ENCODE results near the gene GPBP1. TPM values are rescaled to one million over a fixed set of nuclear protein-coding genes. Genes with fewer than 3 reads are reported as not detected.

Gene GPBP1, protein sequence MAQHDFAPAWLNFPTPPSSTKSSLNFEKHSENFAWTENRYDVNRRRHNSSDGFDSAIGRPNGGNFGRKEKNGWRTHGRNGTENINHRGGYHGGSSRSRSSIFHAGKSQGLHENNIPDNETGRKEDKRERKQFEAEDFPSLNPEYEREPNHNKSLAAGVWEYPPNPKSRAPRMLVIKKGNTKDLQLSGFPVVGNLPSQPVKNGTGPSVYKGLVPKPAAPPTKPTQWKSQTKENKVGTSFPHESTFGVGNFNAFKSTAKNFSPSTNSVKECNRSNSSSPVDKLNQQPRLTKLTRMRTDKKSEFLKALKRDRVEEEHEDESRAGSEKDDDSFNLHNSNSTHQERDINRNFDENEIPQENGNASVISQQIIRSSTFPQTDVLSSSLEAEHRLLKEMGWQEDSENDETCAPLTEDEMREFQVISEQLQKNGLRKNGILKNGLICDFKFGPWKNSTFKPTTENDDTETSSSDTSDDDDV
- 63.0 TPM for total RNA-seq
- long read RNA-seq, full-length matches to known transcripts: 62 of 112 reads
- long read RNA-seq, partial matches to known transcripts: 4 of 112 reads
- long read RNA-seq, other reads (novel, unspliced or antisense): 46 of 112 reads

DNA sequence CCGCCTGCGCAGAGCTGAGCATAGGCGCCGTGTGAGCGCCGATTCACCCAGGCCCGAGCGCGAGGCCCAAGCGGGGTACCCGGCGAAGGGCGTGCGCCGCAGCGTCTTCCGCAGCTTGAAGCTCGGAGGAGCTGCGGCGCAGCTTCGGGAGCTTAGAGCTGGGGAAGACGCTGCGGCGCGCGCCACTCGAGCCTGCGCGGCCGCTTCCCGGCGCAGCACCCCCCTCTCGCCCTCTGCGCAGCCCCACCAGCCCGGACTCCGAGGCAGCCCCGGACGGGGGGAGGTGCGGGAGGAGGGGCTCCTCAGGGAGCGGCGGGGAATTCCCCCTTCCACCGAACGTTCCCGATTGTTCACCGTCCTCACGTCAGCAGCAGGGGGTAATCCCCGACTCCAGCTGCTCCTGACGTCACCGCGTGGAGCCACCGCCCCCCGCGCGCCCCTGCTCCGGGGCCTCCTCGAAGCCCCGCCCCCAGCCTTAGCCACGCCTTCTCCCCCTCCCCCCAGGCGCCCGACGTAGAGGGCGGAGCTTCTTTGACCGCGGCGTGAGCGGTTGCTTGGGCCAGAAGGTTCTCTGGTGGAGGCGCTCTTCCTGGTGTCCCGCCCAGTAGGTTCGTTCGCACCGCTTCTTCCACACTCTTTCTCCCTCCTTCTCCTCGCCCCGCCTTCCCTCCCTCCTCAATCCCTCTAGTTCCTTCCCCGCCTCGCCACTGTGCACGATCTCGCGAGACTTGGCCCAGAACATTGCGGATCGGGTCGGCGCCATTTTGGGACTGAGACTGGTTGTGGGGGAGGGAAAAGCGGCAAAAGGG, at the start of gene GPBP1:
Gene GPBP1 (plus strand): TSS at position 741 of the 809 bp plus-strand sequence. CDS start 40,072 bp downstream, outside the sequence.
- Histone ChIP-seq H3K4me3 (peak within 1 kb of the TSS; percentile 64), H3K36me3 (peaks cover 4% of the 10 kb centered on the region), H3K27ac (peak within 1 kb of the TSS; percentile 91), H3K4me1 (peaks cover 18% of the 10 kb centered on the region), H3K27me3 (no peaks in the 10 kb centered on the region), H3K9me3 (no peaks in the 10 kb centered on the region)
- TF ChIP-seq, protein P1, sequence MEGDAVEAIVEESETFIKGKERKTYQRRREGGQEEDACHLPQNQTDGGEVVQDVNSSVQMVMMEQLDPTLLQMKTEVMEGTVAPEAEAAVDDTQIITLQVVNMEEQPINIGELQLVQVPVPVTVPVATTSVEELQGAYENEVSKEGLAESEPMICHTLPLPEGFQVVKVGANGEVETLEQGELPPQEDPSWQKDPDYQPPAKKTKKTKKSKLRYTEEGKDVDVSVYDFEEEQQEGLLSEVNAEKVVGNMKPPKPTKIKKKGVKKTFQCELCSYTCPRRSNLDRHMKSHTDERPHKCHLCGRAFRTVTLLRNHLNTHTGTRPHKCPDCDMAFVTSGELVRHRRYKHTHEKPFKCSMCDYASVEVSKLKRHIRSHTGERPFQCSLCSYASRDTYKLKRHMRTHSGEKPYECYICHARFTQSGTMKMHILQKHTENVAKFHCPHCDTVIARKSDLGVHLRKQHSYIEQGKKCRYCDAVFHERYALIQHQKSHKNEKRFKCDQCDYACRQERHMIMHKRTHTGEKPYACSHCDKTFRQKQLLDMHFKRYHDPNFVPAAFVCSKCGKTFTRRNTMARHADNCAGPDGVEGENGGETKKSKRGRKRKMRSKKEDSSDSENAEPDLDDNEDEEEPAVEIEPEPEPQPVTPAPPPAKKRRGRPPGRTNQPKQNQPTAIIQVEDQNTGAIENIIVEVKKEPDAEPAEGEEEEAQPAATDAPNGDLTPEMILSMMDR (IDR thresholded peaks at IDR 0.05): no peak
- peak; percentile 99 for DNase-seq
- intact Hi-C loops (cut with DNase I): no loop called here
- ATAC-seq: peak; percentile 96

DNA sequence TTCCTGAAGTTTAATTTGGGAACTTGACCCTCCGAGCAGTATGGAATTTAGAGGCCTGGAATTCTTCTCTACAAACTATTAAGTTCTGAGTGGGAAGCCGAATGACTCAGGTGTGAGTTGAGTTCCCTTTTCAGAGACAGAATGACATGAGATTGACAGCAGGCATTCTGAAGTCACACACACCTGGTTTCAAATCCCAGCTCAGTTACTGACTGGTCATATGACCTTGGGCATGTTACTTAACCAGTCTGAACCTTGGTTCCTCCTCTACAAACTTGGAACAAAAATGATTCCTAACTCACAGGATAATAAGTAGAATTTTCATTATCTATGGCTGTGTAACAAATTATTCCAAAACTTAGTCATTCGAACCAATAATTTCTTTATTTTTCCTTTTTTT, 45.5 kb upstream of the GPBP1 start:
- intact Hi-C loops (cut with DNase I): no loop called here
- no peak for DNase-seq

DNA sequence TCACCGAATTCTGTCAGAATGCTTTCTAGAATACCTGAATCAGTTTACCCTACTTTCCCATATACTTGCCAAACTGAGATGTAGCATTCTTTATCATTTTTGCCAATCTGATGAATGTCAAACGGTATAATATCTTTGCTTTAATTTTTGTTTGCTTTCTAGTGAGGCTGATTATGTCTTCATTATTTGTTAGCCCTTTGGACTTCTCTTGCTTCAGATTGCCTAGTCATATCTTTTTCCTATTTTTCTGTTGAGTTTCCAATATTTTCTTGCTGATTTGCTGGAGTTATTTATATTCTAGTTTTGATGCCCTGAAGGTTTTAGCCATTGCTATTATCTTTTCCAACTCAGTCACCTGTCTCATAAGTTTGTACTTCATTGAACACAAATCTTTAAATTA, 40.3 kb upstream of the GPBP1 start:
- H3K4me1 ChIP-seq: no peaks in the 10 kb centered on the region
- intact Hi-C loops (cut with DNase I): no loop called here
- no peak overlapping the region for H3K27ac ChIP-seq
- no peak for ATAC-seq
- no peak for DNase-seq
- TF ChIP-seq, protein P1 (IDR thresholded peaks at IDR 0.05): no peak
- no peaks in the 10 kb centered on the region for H3K9me3 ChIP-seq
- H3K4me3 ChIP-seq: no peak overlapping the region
- no peaks in the 10 kb centered on the region for H3K27me3 ChIP-seq
- H3K36me3 ChIP-seq: no peaks in the 10 kb centered on the region

More for the DNA sequence above, 45.5 kb upstream of the GPBP1 start:
- no peaks in the 10 kb centered on the region for H3K4me1 ChIP-seq
- no peaks in the 10 kb centered on the region for H3K9me3 ChIP-seq
- no peak overlapping the region for H3K27ac ChIP-seq
- no peak overlapping the region for H3K4me3 ChIP-seq
- H3K36me3 ChIP-seq: no peaks in the 10 kb centered on the region
- TF ChIP-seq, protein P1 (IDR thresholded peaks at IDR 0.05): no peak
- no peak for ATAC-seq
- H3K27me3 ChIP-seq: no peaks in the 10 kb centered on the region

DNA sequence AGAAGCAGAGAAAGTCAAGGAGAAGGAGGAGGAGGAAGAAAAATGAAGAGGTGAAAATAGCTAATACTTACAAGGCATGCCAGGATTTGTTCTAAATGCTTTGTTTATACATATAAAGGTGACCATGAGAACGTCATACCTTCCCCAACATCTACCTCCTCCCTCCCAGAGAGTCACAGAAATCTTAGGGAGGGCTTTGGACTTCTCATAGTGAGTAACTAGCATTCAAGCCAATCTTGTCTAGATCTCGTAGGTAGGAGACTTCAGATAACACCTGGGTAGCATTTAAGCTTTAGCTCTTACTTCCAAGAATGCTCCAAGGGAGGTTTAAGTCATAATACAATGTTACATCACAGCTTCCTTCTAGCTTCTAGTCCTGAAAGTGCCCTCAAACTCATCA, 36.5 kb upstream of the GPBP1 start:
- no peak overlapping the region for H3K27ac ChIP-seq
- H3K4me3 ChIP-seq: no peak overlapping the region
- H3K4me1 ChIP-seq: no peaks in the 10 kb centered on the region
- TF ChIP-seq, protein P1 (IDR thresholded peaks at IDR 0.05): no peak
- no peaks in the 10 kb centered on the region for H3K27me3 ChIP-seq
- intact Hi-C loops (cut with DNase I): no loop called here
- ATAC-seq (no peak), DNase-seq (no peak)
- no peaks in the 10 kb centered on the region for H3K36me3 ChIP-seq
- H3K9me3 ChIP-seq: no peaks in the 10 kb centered on the region

DNA sequence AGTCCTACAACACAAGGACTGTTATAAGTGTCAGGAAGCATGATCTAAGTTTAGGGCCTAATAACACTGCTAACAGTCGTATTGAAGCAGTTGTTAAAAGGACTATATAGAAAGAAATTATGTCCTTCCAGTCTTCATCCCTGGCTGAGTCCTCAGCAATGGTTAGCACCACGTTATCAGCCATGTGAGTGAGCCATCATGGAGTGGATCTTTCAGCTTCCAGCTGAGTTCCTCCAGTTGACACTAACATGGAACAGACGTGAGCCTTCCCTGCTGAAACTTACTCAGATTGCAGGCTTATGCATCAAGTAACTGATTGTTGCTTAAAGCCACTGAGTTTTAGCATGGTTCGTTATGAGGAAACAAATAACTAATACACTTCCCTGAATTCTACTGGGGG, 21.5 kb upstream of the GPBP1 start:
- H3K4me3 ChIP-seq: no peak overlapping the region
- DNase-seq (no peak), ATAC-seq (no peak)
- no peak overlapping the region for H3K27ac ChIP-seq
- no peaks in the 10 kb centered on the region for H3K9me3 ChIP-seq
- H3K4me1 ChIP-seq: no peaks in the 10 kb centered on the region
- TF ChIP-seq, protein P1 (IDR thresholded peaks at IDR 0.05): no peak
- intact Hi-C loops (cut with DNase I): no loop called here
- no peaks in the 10 kb centered on the region for H3K36me3 ChIP-seq
- no peaks in the 10 kb centered on the region for H3K27me3 ChIP-seq
